SHP77 (cell line): ENCODE data around the gene LIFR.
A peak's percentile ranks its signal among the peaks of the same experiment; 100 is the strongest.

Source experiments
- DNase-seq, 2 experiments: peaks; one replicate each; lab custom pipeline; 2025; lab: John Stamatoyannopoulos, UW

The LIFR gene

DNA sequence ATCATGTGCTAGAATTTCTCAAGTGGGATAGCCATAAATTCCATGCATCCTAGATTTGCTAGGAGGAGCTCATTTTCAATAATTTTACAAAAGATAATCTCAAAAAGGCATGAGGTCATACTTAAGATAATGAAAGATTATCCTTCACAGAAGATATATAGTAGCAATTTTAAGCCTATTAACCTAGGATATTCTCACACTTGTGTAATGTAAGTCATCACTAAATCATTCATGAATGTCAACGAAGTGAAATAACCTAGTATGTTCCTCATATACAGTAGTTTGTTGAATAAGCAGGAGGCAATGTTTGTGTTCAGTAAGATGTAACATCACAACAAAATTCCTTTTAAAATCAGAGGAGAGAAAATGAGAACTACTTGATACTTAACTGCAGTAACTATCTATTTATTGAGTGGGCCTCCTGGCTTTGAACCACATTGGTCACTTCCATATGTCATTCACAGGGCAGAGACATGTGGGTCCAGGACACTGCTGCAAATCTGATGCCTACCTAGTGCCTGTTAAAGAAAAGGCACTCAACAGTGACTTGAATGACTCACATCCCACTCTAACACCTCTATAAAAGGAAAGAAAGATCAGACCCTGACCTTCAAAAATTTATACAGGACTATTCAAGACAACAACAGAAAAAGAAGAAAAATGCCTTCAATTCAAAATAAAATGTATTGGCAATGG lies 8.2 kb downstream of the LIFR start:
- DNase-seq: no peak

DNA sequence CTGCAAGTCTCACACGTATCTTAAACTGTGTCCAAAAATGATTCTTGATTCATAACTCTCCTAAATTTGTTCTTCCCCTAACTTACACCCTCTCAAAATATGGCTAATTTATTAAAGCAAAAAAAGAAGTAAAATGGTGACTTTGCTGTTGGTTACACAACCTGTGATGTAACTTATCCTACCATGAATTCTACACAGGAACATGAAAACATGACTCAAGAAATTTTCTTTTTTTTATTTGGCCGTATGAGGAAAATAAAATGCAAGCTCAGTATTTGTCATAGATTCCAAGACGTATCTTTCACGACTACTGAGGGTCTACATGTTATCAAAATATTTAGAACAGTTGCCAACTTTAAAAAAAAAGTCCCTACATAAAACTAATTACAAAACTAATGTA lies 9.2 kb downstream of the LIFR start:
- no peak for DNase-seq

DNA sequence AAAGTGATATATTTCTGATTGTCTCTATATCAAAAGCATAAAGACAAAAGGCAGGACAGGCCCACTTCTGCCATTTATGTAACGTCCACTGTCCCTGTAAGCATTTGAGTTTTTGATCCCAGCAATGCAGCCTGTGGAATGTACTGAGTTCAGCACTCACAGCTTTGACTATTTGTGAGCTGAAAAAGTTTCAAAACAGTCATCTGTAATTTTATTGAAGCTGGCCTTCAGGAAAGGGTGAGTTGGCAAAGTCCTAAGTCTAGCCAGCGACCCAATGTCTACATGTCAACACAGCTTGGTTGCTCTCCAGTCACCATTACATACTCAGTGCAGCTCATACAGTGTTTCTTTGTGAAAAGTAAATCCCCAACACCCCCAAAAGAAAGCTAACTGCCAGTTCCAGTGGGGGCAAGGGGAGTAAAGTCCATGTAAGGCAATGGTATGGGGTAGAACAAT lies 9.7 kb downstream of the LIFR start:
- no peak for DNase-seq

DNA sequence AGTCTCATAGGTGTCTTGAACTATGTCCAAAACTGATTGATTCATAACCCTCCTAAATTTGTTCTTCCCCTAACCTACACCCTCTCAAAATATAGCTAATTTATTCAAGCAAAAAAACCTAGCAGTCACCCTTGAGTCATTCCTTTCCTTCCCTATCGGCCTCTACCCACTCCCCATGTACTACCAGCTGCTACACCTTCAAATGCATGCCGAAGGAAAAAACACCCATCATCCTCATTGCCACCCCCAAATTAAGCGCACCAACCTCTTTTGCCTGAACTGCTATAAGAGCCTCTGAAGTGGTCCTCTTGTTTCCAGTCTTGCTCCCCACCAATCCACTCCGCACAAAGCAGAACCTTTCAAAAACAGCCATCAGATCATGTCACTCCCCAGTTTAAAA lies 12.6 kb downstream of the LIFR start:
- no peak for DNase-seq

DNA sequence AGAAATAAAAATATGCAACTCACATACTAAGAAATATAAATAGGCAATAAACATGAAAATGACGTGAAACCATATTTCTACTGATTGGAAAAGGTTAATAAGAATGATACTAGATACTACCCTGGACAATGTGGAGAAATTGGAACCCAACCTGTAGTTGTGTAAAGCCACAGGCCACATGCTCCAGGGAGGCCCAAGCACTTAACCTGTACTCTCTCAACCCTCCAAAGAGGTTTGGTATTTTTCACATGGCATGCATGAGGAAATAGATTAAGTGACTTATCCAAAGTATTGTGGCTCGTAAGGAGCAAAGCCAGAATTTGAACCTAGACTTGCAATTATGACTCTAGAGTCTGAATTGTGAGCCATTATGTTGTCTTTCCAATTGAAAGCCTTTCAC lies 13.4 kb downstream of the LIFR start:
- DNase-seq: no peak

DNA sequence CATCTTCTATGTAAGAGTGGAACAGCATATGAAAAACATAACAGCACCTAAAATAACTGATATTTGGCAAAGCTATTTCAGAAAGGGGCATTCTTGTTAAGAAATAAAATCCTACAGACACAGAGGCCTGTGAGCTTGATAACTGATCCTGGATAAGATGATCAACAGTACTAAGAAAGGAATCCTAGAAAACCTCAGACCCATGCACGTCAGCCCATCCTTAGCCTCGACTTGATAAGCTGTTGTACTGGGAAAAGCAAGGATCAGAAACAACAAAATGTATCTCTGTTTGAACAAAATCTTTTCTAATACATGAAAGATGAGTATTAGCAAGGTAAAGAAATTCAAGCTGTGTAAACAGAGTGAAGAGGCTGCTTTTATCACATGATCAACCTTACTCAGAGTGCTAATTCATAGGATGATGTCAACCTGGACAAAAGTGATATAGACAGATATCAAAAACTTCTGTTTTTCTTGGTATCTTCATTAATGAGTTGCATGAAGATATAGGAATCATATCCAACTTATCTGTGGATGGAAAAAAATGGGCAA lies 15.2 kb downstream of the LIFR start:
- peak; percentile 87 to 90 for DNase-seq

DNA sequence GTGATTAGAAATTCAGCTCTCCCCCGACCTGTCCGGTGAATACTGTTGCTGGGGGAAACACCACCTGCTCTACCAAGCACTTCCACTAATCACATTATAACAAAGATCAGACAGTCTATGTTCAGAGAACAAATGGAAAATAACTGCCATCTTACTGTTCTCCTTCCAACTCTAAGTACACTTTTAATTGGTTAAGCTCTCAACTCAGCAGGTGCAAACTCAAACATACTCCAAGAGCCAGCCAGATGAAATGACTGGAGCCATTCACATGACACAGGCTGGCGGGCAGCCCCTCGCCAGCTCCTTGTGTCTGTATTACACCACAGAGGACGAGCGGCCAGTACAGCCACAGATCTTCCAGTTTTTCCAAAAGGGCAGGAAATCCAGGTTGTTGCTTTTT lies 16.1 kb downstream of the LIFR start:
- peak; percentile 92 to 93 for DNase-seq

DNA sequence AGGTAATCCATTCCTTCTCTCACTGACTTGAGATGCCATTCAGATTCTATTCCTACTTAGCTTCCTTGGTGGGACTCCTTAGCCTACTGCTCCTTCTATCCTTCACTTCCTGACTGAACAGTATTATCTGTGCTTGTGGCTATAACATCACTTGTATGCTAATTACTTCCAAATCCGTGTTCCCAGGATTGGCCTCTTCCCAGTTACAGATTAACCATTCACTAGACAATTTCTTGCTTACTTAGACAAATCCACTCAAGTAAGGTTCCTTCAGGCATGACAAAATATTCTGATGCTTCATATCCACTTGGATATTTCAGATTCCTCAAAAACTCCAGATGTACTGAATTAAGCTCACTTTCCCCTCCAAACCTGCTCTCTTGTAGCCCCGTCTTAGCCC lies 18.3 kb downstream of the LIFR start:
- no peak for DNase-seq

DNA sequence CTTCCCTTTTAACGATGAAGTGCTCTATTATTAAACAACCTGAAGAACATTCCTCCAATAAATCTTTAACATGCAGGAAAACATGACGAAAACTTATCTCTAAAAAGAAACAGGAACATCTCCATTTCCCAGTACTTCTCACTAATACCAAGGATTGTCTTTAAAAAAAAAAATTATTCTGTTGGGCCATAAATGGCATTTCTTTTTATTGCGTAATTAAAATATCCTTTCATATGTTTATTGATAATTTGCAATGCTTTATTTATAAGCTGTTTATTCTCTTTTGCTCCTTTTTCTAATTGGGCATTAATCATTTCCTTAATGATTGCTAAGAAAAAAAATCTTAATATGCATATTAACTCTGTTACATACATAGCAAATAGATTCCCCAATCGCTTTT lies 18.9 kb downstream of the LIFR start:
- no peak for DNase-seq

DNA sequence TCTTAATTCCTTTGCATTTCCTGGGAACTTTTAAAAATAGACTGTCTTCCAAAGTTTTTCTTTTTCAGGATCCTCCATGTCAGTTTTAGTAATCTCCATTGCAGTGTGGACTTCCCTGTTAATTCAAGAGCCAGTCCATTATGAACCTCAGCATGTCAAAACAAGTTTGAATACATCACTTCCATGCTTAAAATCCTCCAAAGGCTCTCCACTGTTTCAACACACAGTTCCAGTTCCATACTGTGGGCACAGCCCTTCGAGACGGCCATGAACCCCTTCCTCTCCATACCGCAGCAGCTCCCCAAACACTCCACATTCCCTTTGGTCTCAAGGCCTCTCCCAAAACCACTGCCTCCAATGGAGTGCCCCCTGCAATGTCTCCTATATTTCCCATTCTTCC lies 19.5 kb downstream of the LIFR start:
- DNase-seq: no peak

DNA sequence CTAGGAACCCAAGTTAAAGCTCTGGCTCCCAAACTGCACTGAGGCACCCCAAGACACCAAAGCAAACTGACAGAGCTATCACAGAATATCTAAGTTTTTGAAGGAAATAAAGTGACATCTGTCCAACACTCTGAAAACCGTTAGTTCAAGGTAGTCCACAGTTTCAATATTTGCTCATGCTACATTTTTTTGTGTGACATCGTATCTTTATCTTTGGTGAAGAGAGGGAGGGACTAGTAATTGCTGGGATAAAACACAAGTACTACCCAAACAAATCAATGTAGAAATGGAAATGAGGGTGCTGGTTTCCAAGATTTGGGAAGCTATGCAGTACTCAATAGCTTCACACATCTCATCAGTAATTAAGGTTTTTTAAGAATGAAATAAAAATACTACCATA lies 20.6 kb downstream of the LIFR start:
- no peak for DNase-seq

DNA sequence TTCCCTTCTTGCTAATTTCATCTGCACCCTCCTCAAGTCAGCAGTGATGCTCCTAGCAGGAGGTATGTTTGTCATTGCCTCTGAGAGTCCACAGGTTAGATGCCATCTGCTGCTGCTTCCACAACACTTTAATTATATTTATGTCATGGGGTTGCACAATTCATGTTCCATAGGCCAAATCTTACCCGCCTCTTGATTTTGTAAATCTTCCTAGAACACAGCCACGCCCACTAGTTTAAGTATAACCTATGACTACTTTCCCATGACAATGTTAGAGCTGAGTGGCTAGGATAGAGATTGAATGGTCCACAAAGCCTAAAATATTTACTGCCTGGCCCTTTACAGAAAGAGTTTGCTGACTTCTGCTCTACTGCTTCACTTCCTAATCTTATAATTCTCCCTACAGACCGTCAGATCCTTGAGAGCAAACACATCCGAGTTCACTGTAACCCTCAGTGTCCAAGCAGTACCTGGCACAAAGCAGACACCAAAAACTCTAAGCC lies 21.1 kb downstream of the LIFR start:
- no peak for DNase-seq

DNA sequence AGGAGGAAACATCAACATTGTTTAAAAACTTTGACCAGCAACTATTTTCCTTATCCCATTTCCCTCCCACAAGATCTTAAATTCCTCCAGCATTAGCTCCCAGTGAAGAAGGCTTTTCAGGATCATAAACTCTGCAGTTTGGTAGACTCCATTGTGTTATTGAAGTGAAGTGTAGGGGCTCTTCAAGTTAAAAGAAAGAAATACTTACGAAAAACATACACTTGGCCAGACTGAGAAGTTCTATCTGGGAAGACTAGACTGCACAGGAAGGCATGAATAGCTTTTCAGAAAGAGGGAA lies 22.3 kb downstream of the LIFR start:
- no peak for DNase-seq

DNA sequence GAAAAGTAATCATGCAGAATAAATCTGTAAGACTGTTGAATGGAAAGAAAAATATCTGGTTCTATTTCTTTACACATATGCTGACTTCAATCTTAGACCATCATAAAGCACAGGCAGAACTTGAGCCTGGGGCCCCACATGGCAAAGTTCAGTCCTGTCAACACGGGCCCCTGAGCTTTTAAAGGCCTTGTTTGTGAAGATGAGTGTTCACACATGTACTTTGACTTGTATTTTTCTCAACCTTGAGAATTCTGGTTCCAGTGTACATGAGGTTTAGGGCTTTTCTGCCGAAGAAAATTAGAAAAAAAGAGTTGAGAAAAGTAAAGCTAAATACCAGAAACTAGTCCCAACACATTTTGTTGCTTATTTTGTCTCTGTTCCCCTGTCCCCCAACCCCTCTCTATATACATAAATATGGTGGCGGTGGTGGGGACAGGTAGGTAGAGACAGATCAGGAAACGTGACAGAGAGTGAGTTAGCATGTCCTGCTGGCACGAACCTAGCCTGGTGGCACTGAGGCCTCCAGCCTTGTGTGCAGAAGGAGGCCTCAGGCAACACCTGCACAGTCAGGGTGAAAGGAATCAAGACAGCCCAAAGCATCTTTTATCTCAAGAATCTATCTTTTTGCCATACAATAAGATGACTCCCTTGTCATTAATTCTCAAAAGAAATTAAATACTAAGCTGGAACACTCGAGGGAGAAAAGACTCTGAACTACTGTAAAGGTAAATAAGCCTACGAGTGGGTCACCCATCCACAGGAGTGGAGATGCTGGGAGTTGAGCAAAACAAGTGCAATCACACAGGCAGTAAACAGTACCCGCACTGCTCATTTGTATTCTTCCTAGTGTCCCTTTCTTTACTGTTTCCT lies 22.9 kb downstream of the LIFR start:
- DNase-seq: peak; percentile 45 to 53

DNA sequence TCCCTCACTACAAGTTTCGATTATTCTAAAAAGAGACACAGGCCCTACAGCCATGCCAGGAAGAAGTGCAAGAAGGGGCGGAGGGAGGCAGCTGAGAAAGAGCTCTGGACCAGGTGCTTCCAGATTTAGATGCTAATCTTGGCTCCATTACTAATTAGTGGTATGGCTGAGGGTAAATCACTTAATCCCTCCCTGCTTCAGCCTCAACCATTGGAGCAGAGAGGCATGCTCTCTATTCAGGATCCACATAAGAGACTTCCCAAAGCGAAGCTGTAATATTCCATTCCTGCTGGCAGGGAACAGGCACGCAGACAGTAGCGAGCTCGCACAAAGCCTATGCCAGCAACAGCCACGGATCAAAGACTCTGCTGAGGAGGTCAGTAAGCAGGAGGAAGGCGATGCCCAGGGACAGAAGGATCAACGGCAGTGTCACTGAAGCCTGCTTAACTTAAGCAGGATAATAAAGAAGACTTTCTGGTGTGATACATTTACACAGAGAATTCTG lies 24.2 kb downstream of the LIFR start:
- peak; percentile 91 to 93 for DNase-seq

DNA sequence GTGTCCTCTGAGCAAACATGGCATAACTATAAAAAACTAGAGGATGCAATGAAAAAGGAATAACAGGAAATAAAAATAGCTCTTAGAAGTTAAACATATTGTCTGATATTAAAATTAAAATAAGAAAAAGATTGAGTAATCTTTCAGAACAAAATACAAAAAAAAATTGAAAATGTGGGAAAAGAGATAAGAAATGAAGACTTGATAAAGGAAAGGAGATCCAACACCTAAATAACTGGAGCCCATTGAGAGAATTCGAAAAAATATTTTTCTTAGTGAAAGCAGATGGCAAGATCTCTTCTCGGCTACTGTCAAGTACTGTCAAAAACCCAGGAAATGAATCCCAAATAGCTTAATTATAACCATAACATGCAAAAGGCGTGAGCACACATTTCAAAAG lies 24.9 kb downstream of the LIFR start:
- no peak for DNase-seq

DNA sequence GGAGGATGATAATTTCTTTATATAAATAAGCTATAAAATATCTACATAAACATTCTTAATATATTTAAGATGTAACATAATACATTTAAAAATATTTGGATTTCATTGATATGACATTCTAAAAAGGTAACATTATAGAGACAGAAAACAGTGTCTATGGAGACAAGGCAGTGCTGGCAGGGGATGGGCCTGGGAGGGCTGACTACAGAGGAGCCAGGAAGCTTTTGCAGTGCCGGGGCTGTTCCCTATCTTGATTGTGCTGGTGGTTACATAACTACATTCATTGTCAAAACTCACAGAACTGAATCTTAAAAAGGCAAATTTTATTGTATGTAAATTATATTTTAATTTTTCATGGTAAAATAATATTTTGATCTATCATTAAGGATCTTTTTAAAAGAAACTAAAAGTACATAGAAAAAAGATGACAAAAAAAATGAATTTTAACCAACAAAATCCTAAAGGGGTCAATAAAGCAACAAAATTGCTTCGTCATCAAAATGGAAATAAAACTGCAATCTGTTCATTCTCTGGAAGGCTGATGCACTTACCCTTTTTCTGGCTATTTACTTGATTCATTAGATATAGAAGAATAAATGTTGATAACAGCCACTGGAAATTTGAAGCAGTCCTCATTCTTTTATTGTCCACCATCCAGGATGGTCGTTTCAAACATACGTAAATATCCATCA lies 26.3 kb downstream of the LIFR start:
- DNase-seq: no peak

DNA sequence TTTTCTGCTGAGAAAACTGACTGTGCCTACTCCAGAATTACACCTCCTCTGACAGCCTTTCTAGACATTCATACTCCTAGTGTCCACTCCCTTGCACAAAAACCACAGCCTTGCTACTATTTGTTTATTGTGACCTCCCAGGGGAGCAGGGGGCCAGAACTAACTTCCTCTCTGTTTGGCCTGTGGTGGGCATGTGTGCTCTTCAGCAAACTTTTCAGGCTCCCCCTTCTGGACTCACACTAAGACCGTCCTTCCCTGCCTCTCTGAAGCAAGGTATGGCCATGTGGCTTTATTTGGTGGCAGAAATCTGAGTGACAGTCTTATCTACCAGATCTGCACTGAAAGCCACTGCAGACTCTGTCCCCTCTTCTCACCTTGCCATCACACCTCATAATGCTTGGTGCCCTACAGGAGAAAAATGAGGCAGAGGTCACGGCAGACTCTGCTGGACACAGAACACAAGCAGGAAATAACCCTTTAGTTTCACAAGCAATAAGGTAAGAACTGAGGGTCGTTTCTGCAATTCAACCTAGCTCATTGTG lies 28.2 kb downstream of the LIFR start:
- DNase-seq: no peak

DNA sequence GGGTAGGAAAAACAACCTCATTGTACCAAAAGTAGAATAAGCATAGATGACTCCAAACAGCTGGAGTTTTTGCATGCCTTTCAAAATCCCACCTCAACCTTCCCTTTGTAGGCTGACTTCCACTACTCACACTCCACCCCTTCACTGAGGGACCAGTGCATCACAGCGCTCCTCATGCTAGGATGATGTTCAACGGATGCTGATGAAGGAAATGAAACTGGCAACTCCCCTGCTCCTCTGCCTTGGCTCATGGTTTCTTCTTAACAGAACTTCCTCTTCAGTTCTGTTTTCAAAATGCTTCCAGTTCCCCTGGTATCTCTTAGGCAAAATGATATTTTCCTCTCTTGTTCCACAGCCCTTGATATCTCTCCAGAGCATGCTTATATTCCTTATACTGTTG lies 29.0 kb downstream of the LIFR start:
- no peak for DNase-seq

DNA sequence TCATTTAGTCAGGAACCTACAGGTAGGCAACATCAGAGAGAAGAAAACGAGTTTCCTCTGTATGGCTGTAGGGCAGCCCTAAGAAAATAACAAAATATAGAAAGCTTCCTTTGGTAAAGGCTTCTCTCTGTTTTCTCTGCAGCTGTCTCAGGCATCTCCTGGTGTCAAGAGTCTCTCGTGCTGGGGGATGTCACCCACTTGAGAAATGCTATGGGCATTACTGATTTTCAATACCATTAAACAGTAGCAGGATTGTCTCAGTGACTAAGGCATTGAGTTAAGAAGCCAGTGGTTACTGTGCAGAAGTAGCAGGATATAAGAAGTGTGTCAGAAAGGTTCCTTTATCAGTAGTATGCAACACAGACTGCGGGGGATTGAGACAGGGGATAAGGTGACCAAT lies 32.4 kb downstream of the LIFR start:
- DNase-seq: no peak

DNA sequence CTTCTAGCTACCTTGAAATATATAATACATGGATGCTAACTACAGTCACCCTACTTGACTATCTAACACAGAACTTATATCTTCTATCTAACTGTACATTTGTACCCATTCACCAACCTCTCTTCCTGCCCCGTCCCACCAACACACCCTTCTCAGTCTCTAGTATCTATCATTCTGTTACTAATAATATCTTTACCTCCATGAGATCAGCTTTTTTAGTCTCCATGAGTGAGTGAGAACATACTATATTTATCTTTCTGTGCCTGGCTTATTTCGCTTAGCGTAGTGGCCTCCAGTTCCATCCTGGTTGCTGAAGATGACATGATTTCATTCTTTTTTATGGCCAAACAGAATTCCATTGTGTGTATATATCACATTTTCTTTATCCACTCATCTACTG lies 37.0 kb downstream of the LIFR start:
- no peak for DNase-seq

DNA sequence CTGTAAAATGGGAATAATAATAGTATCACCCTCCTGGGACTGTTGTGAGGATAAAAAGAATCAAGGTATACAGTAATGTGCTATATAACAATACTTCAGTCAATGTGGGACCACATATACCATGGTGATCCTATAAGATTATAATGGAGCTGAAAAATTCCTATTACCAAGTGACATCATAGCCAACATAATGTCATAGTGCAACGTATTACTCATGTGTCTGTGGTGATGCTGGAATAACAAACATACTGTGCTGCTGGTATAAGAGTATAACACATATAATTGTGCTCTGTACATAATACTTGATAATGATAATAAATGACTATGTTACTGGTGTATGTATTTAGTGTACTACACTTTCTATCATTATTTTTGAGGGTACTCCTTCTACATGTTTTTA lies 38.1 kb downstream of the LIFR start:
- no peak for DNase-seq
